Epithelial cell of proximal tubule (primary cell): ENCODE measurements around the gene CCDC33. TPM values are rescaled to one million over a fixed set of nuclear protein-coding genes. Genes with fewer than 3 reads are reported as not detected.

ENCODE experiments used
- DNase-seq: peaks from one replicate; pipeline ENCODE4 v3.0.0-alpha.2; 2011; ENCODE audit warnings: low read depth
- H3K4me3 ChIP-seq: 2 replicates; pipeline ENCODE4 v1.5.1; 2011; ENCODE audit warnings: low read depth, mild to moderate bottlenecking, low read length
- CTCF ChIP-seq: conservative IDR thresholded peaks from 2 replicates; pipeline ENCODE4 v1.5.1; 2012; ENCODE audit warnings: low read depth, mild to moderate bottlenecking, low read length
- total RNA-seq: library from RNA; depleted of rRNA; stranded (reverse); fragments of >200 nt; gene quantifications from 2 replicates; pipeline ENCODE4 v1.2.3, GENCODE V29; 2015

CCDC33 gene
- total RNA-seq, 1 donor from 2014 or later, result 2.5 TPM

- no peak for DNase-seq
- peak; percentile 84 for TF ChIP-seq CTCF
- H3K4me3 ChIP-seq, result no peak overlapping the region
Measured at GRCh38 chr15:74307827-74308811, 72.0 kb downstream of the CCDC33 start.

- DNase-seq, result no peak
- no peak overlapping the region for H3K4me3 ChIP-seq
- TF ChIP-seq CTCF, result peak; percentile 68
Measured at GRCh38 chr15:74311734-74312444, 75.8 kb downstream of the CCDC33 start.

GRCh38 chr15:74312445-74313007, 76.4 kb downstream of the CCDC33 start:
- no peak overlapping the region for H3K4me3 ChIP-seq
- no peak for TF ChIP-seq CTCF
- no peak for DNase-seq

- DNase-seq, result no peak
- no peak overlapping the region for H3K4me3 ChIP-seq
- no peak for TF ChIP-seq CTCF
Measured at GRCh38 chr15:74313889-74314288, 77.8 kb downstream of the CCDC33 start.

GRCh38 chr15:74314795-74315438, 78.8 kb downstream of the CCDC33 start:
- no peak for TF ChIP-seq CTCF
- no peak overlapping the region for H3K4me3 ChIP-seq
- no peak for DNase-seq

- no peak for TF ChIP-seq CTCF
- H3K4me3 ChIP-seq, result no peak overlapping the region
Measured at GRCh38 chr15:74315626-74316025, 79.5 kb downstream of the CCDC33 start.

More at GRCh38 chr15:74315626-74316025, 79.5 kb downstream of the CCDC33 start:
- no peak for DNase-seq
